ENCODE data around the gene TCP11. TPM values are rescaled to one million over a fixed set of nuclear protein-coding genes. Genes with fewer than 3 reads are reported as not detected.

TCP11 gene
- total RNA-seq, 1 donor from 2014 or later = not detected

DNA sequence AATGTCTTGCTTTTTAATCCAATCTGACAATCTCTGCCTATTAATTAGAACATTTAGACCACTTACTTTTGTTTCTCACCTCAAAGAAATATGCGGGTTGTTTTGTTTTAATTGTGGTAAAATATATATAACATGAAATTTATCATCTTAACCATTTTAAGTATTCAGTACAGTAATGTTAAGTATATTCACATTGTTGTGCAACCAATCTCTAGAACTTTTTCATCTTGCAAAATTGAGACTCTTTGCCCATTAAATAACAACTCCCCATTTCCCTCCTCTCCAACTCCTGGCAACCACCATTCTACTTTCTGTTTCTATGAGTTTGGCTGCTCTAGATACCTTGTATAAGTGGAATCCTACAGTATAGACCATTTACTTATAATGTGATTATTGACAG lies 13.8 kb upstream of the TCP11 start:
- Mint-ChIP-seq H3K36me3 (ENCODE audit: low read depth) (no peaks in the 10 kb centered on the region), H3K4me1 (no peaks in the 10 kb centered on the region), H3K27me3 (peaks cover 12% of the 10 kb centered on the region), H3K27ac (no peak overlapping the region), H3K4me3 (no peak overlapping the region), H3K9me3 (no peaks in the 10 kb centered on the region)
- DNase-seq = no peak
- TF ChIP-seq, protein P1, sequence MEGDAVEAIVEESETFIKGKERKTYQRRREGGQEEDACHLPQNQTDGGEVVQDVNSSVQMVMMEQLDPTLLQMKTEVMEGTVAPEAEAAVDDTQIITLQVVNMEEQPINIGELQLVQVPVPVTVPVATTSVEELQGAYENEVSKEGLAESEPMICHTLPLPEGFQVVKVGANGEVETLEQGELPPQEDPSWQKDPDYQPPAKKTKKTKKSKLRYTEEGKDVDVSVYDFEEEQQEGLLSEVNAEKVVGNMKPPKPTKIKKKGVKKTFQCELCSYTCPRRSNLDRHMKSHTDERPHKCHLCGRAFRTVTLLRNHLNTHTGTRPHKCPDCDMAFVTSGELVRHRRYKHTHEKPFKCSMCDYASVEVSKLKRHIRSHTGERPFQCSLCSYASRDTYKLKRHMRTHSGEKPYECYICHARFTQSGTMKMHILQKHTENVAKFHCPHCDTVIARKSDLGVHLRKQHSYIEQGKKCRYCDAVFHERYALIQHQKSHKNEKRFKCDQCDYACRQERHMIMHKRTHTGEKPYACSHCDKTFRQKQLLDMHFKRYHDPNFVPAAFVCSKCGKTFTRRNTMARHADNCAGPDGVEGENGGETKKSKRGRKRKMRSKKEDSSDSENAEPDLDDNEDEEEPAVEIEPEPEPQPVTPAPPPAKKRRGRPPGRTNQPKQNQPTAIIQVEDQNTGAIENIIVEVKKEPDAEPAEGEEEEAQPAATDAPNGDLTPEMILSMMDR (IDR thresholded peaks at IDR 0.05) = no peak
- ChIA-PET CTCF (interaction anchor here (1.5 kb wide), 1 partner anchor 51 kb away, joined by 3 read pairs; no protein-coding TSS in a partner anchor), POLR2A (no interaction called here)
- intact Hi-C loops (cut with micrococcal nuclease) = no loop called here
- ATAC-seq (ENCODE audit: low read depth) = no peak

DNA sequence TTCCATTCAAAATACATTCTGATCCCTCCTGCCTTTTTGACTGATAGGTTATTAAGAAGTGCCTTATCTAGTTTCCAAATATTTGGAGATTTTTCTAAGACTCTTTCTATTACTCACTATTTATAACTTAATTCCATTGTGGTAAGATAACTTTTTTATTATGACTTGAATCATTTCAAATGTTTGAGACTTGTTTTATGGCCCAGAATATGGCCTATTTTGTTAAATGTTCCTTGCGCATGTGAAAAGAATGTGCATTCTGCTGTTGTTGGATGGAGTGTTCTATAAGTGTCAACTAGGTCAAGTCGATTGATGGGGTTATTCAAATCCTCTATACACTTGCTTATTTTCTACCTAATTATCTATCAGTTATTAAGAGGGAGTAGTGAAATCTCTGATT lies 13.1 kb upstream of the TCP11 start:
- ChIA-PET POLR2A (no interaction called here), CTCF (no interaction called here)
- H3K4me3 Mint-ChIP-seq = no peak overlapping the region
- no peak for ATAC-seq (ENCODE audit: low read depth)
- DNase-seq = no peak
- intact Hi-C loops (cut with micrococcal nuclease) = no loop called here
- no peak overlapping the region for H3K27ac Mint-ChIP-seq
- H3K9me3 Mint-ChIP-seq = no peaks in the 10 kb centered on the region
- H3K27me3 Mint-ChIP-seq = peaks cover 14% of the 10 kb centered on the region
- no peaks in the 10 kb centered on the region for H3K4me1 Mint-ChIP-seq
- TF ChIP-seq, protein P1 (IDR thresholded peaks at IDR 0.05) = no peak
- no peaks in the 10 kb centered on the region for H3K36me3 Mint-ChIP-seq (ENCODE audit: low read depth)

DNA sequence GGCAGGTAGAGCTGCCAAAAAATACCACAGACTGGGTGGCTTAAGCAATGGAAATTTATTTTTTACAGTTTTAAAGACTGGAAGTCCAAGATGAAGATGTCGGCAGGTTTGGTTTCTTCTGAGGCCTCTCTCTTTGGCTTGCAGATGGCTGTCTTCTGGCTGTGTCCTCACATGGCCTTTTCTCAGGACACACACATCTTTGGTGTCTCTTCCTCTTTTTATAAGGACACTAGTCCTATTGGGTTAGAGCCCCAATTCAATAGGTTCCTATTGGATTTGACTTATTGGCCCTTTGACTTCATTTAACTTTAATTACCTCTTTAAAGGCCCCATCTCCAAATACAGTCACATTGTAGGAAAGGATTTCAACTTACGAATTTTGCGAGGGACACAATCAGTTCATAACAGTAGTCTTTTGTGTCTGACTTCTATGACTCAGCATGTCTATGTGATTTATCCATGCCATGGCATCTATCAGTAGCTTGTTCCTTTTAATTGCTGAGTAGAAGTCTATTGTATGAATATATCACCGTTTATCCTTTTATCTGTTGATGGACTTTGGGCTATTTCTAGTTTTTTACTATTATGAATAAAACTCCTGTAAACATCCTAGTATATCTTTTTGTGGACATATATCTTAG lies 11.0 kb upstream of the TCP11 start:
- H3K27me3 Mint-ChIP-seq = peaks cover 20% of the 10 kb centered on the region
- ChIA-PET CTCF (interaction anchor here (1.0 kb wide), 1 partner anchor 89 kb away, joined by 4 read pairs; no protein-coding TSS in a partner anchor), POLR2A (no interaction called here)
- ATAC-seq (ENCODE audit: low read depth) (no peak), DNase-seq (no peak)
- intact Hi-C loops (cut with micrococcal nuclease) = no loop called here
- no peaks in the 10 kb centered on the region for H3K9me3 Mint-ChIP-seq
- TF ChIP-seq, protein P1 (IDR thresholded peaks at IDR 0.05) = no peak
- H3K36me3 Mint-ChIP-seq (ENCODE audit: low read depth) = no peaks in the 10 kb centered on the region
- H3K4me1 Mint-ChIP-seq = no peaks in the 10 kb centered on the region
- no peak overlapping the region for H3K27ac Mint-ChIP-seq
- no peak overlapping the region for H3K4me3 Mint-ChIP-seq

DNA sequence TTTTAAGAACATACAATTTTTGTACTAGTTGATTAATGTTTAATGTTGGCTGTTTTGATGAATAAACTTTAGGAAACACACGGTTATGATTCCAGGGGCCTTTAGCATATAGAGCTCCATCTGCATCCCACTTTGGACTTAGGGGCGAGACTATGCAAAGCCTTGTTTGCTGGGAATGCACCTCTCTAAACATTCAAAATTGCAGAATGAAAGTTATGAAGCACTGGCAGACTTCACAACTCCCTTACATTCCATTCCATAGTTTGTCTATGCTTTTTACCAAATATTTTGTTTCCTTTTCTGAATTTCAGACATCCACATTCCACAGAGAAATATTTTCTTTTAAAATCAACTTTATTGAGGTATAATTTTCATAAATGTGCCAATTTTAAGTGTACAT lies 10.3 kb upstream of the TCP11 start:
- no peaks in the 10 kb centered on the region for H3K9me3 Mint-ChIP-seq
- ChIA-PET CTCF (no interaction called here), POLR2A (no interaction called here)
- no peak overlapping the region for H3K27ac Mint-ChIP-seq
- intact Hi-C loops (cut with micrococcal nuclease) = no loop called here
- DNase-seq (no peak), ATAC-seq (ENCODE audit: low read depth) (no peak)
- H3K4me1 Mint-ChIP-seq = no peaks in the 10 kb centered on the region
- TF ChIP-seq, protein P1 (IDR thresholded peaks at IDR 0.05) = no peak
- peaks cover 20% of the 10 kb centered on the region for H3K27me3 Mint-ChIP-seq
- H3K4me3 Mint-ChIP-seq = no peak overlapping the region
- H3K36me3 Mint-ChIP-seq (ENCODE audit: low read depth) = no peaks in the 10 kb centered on the region

DNA sequence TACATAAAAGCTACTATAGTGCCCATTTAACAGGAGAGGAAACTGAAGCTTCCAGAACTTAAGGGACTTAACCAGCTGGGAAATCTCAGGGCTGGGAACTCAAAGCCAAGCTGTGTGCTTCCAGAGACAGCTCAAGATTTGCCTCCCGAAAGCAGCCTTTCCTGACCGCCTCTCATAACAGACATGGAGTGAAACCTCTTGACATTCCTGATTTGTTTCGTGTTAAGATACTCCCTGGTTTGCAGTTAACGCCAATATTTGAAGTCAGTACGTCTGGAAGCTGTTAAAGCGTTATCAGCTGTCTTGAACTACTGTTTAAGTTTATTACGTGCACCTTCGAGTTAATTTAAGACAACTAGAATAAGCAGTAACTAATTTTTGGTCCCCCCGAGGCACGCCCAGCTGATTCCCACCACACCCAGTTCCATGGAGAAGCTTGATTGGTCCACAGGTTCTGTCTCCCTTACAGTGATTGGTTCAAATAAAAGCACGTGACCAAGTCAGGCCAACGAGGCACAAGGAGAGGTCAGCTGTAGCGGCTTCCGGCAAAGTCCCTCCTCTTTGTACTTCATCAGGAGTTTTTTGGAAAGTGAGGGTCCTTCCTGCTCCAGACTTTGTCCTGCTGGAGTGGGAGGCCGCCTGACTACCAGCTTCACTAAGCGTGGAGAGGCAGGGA lies 8.9 kb upstream of the TCP11 start:
- H3K36me3 Mint-ChIP-seq (ENCODE audit: low read depth) = no peaks in the 10 kb centered on the region
- intact Hi-C loops (cut with micrococcal nuclease) = loop anchor here (10.0 kb wide), 1 partner anchor 355 kb away; the partner anchor contains the start of gene BLTP3A
- no peak overlapping the region for H3K27ac Mint-ChIP-seq
- H3K9me3 Mint-ChIP-seq = no peaks in the 10 kb centered on the region
- peaks cover 20% of the 10 kb centered on the region for H3K27me3 Mint-ChIP-seq
- H3K4me1 Mint-ChIP-seq = no peaks in the 10 kb centered on the region
- no peak overlapping the region for H3K4me3 Mint-ChIP-seq
- DNase-seq = no peak
- CTCF ChIA-PET = no interaction called here
- ATAC-seq (ENCODE audit: low read depth) = no peak
- POLR2A ChIA-PET = interaction anchor here (0.6 kb wide), 1 partner anchor 231 kb away, joined by 3 read pairs; no protein-coding TSS in a partner anchor
- TF ChIP-seq, protein P1 (IDR thresholded peaks at IDR 0.05) = no peak

Measured in activated B cell treated with CpG ODN at 0.5 μM for 24 hours (primary cell).